GF-D8 (cell line): ENCODE measurements around the gene WDFY4.
A peak's percentile ranks its signal among the peaks of the same experiment; 100 is the strongest.
"Not testable (repeated sequence)": the region's sequence is repeated elsewhere in the genome, so short reads cannot be mapped to it uniquely, and the experiment has no call there.

Experiments used
- DNase-seq: peaks from one replicate; lab custom pipeline; 2025; lab: John Stamatoyannopoulos, UW

The WDFY4 gene

GRCh38 chr10:48684792-48685623 lies at the start of gene WDFY4:
TSS of gene WDFY4 (plus strand) at chr10:48684873. CDS start at chr10:48709733, 24,860 bp downstream.
- DNase-seq = peak; percentile 50

GRCh38 chr10:48634984-48635557 lies 49.6 kb upstream of the WDFY4 start:
- DNase-seq = no peak

- DNase-seq = no peak
Measured at GRCh38 chr10:48636231-48636630, 48.4 kb upstream of the WDFY4 start.

GRCh38 chr10:48636901-48637300 lies 47.8 kb upstream of the WDFY4 start:
- DNase-seq = no peak

GRCh38 chr10:48638158-48638557 lies 46.5 kb upstream of the WDFY4 start:
- DNase-seq = no peak

GRCh38 chr10:48638739-48639527 lies 45.7 kb upstream of the WDFY4 start:
- DNase-seq = no peak

GRCh38 chr10:48639632-48640031 lies 45.0 kb upstream of the WDFY4 start:
- DNase-seq = no peak

- DNase-seq = no peak
Measured at GRCh38 chr10:48640326-48640725, 44.3 kb upstream of the WDFY4 start.

- DNase-seq = not testable (repeated sequence)
Measured at GRCh38 chr10:48641099-48641690, 43.5 kb upstream of the WDFY4 start.

- no peak for DNase-seq
Measured at GRCh38 chr10:48645600-48645999, 39.1 kb upstream of the WDFY4 start.

- not testable (repeated sequence) for DNase-seq
Measured at GRCh38 chr10:48647073-48647472, 37.6 kb upstream of the WDFY4 start.

GRCh38 chr10:48648172-48648942 lies 36.3 kb upstream of the WDFY4 start:
- DNase-seq = no peak

GRCh38 chr10:48649349-48649944 lies 35.2 kb upstream of the WDFY4 start:
- DNase-seq = no peak

- no peak for DNase-seq
Measured at GRCh38 chr10:48651293-48651692, 33.4 kb upstream of the WDFY4 start.

GRCh38 chr10:48651839-48652238 lies 32.8 kb upstream of the WDFY4 start:
- no peak for DNase-seq

GRCh38 chr10:48652344-48652743 lies 32.3 kb upstream of the WDFY4 start:
- DNase-seq = no peak

- no peak for DNase-seq
Measured at GRCh38 chr10:48653347-48653746, 31.3 kb upstream of the WDFY4 start.

- DNase-seq = no peak
Measured at GRCh38 chr10:48653944-48654698, 30.6 kb upstream of the WDFY4 start.

GRCh38 chr10:48655411-48656240 lies 29.0 kb upstream of the WDFY4 start:
- DNase-seq = no peak
